HepG2 (cell line): Measurements from ENCODE around the gene UNC5C.

Experiments
- KDM4B ChIP-seq: sonication (generic); formaldehyde crosslinking; IDR thresholded peaks from 2 replicates; pipeline ENCODE4 v1.4.0; 2020; ENCODE audit warnings: missing genetic modification reagents
- POLR2A ChIP-seq, 2 experiments: IDR thresholded peaks; 2 replicates each; pipeline ENCODE4 v1.6.1; 2011; ENCODE audit warnings: low read depth in 2 of 2, low read length in 2 of 2, mild to moderate bottlenecking in 1 of 2, moderate library complexity in 1 of 2; ENCODE audit not compliant: insufficient read depth in 1 of 2
- SRF ChIP-seq: IDR thresholded peaks from 2 replicates; pipeline ENCODE4 v1.6.1; 2011; ENCODE audit warnings: mild to moderate bottlenecking, low read depth, low read length, moderate library complexity
- YY1 ChIP-seq: IDR thresholded peaks from 2 replicates; pipeline ENCODE4 v1.6.1; 2011; ENCODE audit warnings: low read length, low read depth, moderate library complexity, mild to moderate bottlenecking; ENCODE audit not compliant: insufficient read depth, insufficient replicate concordance
- ZFP41 ChIP-seq: sonication (generic); formaldehyde crosslinking; IDR thresholded peaks from 2 replicates; pipeline ENCODE4 v1.4.0; 2020; ENCODE audit warnings: mild to moderate bottlenecking, missing genetic modification reagents, borderline replicate concordance
- ZNF431 ChIP-seq: sonication (generic); formaldehyde crosslinking; IDR thresholded peaks from 2 replicates; pipeline ENCODE4 v1.9.0; 2022; ENCODE audit warnings: missing genetic modification reagents, low read depth, mild to moderate bottlenecking, borderline replicate concordance
- ZNF710 ChIP-seq: sonication (generic); formaldehyde crosslinking; IDR thresholded peaks from 2 replicates; pipeline ENCODE4 v1.5.0; 2020; ENCODE audit warnings: mild to moderate bottlenecking, missing genetic modification reagents, borderline replicate concordance
- ZNF780A ChIP-seq: sonication (generic); formaldehyde crosslinking; IDR thresholded peaks from 2 replicates; pipeline ENCODE4 v1.8.0; 2022; ENCODE audit warnings: mild to moderate bottlenecking, missing genetic modification reagents, moderate library complexity

DNA sequence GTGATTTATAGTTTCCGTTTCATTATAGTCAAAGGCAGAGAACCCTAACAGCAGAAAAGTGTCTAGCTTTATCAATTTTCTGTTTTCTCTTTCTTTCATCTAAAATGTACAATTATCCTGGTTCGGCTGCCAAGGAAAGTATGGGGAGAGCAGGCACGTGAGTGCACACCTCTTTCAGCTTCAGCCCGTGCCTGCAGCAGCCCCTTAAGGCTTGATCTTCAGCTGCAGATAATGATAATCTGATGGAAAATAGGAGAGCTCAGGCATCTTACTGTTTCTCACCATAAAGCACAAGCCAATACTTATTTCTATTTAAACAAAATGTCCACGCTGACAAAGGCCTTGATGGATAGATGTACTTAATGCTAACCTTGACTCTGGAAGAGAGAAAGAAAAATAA, 334.4 kb downstream of the UNC5C start:
- TF ChIP-seq YY1 (no peak), ZNF780A (CRISPR knock-in tag) (no peak), SRF (no peak), ZFP41 (CRISPR knock-in tag) (no peak), ZNF710 (CRISPR knock-in tag) (no peak), ZNF431 (CRISPR knock-in tag) (no peak), KDM4B (CRISPR knock-in tag) (no peak), POLR2A (IDR thresholded peaks at IDR 0.05; ENCODE audit: insufficient read depth in 1 of 2, low read depth in 2 of 2, low read length in 2 of 2) (no peak)
